Measurements from ENCODE around the gene ATP1A2.
"Not testable (repeated sequence)": the region's sequence is repeated elsewhere in the genome, so short reads cannot be mapped to it uniquely, and the experiment has no call there.

ATP1A2 gene

GRCh38 chr1:160126342-160126741 is 10.8 kb downstream of the ATP1A2 start:
- DNase-seq, result not testable (repeated sequence)

- no peak for DNase-seq
These were observed 11.8 kb downstream of the ATP1A2 start for GRCh38 chr1:160127381-160127780.

DNA sequence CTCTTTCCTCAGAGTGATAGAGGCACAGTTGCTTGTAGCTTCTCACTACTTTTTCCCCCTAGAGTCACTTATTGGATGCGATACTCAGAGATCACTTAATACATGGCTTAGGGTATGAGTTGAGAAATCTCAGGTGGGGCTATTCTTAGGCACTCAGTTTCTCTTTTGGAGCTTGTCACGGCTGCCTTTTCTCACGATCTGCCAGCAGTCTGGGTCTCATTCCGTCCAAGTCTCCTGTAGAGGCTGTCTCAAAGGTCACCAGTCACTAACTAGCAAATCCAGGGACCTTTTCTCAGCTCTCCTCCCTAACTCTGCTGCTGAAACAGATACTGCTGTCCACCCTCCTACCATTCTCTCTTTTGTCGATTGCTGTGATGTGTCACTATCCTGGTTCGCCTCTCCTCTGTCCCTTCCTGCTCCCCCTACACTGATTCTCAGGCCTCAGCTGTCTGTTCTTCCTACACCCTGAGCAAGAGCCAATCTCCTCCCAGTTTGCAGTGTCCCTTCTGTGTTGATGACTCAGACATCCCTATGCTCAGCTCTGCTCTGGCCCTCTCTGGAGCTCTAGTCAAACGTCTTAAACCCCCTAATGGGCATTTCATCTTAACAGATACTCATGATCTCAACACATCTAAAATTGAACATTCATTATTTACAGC is 12.4 kb downstream of the ATP1A2 start:
- DNase-seq, result no peak

- no peak for DNase-seq
These were observed 13.1 kb downstream of the ATP1A2 start for GRCh38 chr1:160128636-160129035.

- no peak for DNase-seq
These were observed 13.5 kb downstream of the ATP1A2 start for GRCh38 chr1:160129046-160129445.

DNA sequence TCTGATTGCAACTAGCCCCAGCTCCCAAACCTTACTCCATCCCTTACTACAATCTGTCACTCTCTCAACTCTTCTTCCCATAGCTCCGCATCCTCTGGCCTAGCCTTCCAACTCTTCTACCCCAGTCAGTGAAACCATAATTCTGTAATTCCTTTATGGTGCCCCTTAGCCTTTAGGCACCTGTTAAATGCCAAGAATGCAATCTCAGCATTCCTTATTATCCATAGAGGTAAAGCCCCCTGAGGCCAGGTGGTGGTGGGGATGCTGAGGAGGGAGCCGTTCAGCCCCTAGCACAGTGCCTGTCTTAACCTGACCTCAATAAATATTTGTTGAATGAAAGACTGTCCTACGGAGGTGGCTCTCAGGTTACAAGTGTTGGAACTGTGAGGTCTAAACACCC is 14.0 kb downstream of the ATP1A2 start:
- no peak for DNase-seq

- DNase-seq, result no peak
These were observed 14.4 kb downstream of the ATP1A2 start for GRCh38 chr1:160129966-160130365.

- DNase-seq, result no peak
These were observed 14.9 kb downstream of the ATP1A2 start for GRCh38 chr1:160130486-160130885.

DNA sequence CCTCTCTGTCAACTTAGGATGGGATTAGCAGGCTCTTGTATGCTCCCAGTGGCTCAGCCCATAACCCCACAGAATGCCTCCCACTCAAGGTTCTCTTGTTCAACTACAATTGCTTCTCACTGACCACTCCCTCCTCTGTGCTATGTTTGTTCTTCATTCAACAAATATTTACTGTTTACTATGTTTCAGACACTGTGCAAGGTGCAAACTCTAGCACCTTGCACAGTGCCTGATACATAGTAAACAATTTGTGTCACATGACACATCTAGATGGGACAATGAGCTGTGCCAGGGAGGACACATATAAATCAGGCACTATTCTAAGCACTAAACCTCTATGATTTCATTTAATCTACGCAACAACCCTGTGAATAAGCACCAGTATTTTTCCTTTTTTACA is 15.4 kb downstream of the ATP1A2 start:
- no peak for DNase-seq

- DNase-seq, result no peak
These were observed 16.4 kb downstream of the ATP1A2 start for GRCh38 chr1:160131803-160132565.

DNA sequence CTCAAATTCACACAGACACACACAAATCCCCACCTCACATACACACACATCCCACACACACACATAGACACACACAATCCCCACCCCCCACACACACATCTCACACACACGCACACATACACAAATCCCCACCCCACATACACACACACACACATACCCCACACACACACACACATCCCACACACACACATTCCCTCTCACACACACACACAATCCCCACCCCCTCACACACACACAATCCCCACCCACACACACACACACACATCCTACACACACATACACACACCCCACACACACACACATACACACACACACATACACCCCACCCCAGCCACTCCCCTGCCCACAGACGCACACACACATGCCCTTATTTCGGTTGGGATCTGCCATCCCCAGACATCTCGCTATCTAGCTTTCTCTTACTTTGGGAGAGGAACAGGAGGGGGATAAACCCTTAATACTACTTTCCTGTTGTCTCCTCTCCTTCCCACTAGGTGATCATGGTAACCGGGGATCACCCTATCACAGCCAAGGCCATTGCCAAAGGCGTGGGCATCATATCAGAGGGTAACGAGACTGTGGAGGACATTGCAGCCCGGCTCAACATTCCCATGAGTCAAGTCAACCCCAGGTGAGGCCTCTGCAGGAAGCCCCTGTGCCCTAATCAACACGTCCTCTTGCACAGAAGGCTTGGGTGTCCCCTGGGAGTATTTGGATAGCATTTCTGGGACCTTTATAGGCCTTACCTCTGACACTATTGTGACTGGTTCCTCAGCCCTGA is 18.6 kb downstream of the ATP1A2 start:
- no peak for DNase-seq

DNA sequence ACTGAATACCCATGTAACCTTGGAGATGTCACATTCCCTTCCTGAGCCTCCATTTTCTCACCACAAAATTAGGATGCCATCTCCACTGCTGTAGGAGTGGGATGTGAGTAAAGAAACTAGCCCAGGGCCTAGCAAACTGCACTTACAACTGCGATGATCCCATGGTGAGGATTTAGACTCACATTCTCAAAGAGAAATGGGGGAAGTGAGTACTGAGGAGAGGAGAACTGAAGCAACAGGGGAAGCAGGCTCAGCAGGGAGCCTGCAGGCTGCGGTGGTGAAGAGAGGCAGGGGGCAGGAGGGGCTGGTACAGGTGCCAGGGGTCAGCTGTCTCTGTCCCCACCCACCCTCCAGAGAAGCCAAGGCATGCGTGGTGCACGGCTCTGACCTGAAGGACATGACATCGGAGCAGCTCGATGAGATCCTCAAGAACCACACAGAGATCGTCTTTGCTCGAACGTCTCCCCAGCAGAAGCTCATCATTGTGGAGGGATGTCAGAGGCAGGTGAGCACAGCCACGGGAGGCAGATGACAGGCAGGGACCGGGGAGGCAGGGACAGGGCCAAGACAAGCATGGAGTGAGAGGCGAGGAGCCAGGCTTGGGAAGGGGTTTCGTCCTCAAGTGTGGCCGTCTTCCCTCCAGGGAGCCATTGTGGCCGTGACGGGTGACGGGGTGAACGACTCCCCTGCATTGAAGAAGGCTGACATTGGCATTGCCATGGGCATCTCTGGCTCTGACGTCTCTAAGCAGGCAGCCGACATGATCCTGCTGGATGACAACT is 19.4 kb downstream of the ATP1A2 start:
- no peak for DNase-seq

- no peak for DNase-seq
These were observed 20.8 kb downstream of the ATP1A2 start for GRCh38 chr1:160136121-160136925.

DNA sequence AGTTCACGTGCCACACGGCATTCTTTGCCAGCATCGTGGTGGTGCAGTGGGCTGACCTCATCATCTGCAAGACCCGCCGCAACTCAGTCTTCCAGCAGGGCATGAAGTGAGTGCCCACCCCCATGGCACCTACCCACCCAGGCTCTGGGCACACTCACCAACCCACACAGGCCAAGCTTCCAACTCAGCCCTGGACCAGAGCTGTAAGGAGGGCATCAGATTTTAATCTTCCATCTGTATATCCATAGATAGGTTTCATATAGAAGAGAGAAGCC is 21.3 kb downstream of the ATP1A2 start:
- no peak for DNase-seq

- DNase-seq, result no peak
These were observed 21.8 kb downstream of the ATP1A2 start for GRCh38 chr1:160137216-160137862.

GRCh38 chr1:160139840-160140239 is 24.3 kb downstream of the ATP1A2 start:
- DNase-seq, result no peak

GRCh38 chr1:160143695-160144094 is 28.1 kb downstream of the ATP1A2 start:
- no peak for DNase-seq

DNA sequence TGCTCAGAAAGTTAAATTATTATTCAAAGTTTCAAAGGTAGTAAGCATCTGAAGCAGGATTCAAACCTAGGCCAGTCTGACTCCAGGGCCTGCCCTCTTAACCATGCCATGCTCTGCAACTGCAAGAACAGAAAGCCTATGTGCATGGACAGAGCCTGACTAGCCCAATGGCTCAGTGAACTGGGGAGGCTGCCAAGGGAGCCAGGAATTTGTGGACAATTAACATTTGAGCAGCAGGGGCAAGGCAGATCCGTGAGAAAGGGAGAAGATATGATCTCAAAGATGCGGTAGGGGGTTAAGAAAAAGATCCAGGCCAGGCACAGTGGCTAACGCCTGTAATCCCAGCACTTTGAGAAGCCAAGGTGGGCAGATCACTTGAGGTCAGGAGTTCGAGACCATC is 29.4 kb downstream of the ATP1A2 start:
- no peak for DNase-seq

GRCh38 chr1:160146107-160146506 is 30.5 kb downstream of the ATP1A2 start:
- no peak for DNase-seq

GRCh38 chr1:160148121-160148520 is 32.6 kb downstream of the ATP1A2 start:
- DNase-seq, result no peak

- no peak for DNase-seq
These were observed 33.7 kb downstream of the ATP1A2 start for GRCh38 chr1:160149233-160149632.

DNA sequence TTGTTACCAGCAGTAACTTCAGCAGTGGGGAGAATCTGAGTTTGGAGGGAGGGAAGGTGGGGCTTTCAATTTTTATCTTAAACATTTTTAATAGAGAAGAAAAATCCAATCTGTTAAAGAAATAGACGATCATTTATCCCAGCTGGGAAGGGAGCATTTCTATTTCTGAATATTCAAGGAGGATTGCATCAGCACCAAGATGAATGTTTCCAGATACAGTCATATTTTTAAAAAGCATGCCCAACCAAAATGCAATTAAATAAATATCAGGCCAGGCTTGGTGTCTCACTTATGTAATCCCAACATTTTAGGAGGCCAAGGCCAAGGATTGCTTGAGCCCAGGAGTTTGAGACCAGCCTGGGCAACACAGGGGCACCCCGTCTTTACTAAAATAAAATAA is 34.2 kb downstream of the ATP1A2 start:
- no peak for DNase-seq
